ENCODE results near the gene CCT6B. TPM values are rescaled to one million over a fixed set of nuclear protein-coding genes. Genes with fewer than 3 reads are reported as not detected.

CCT6B gene
- total RNA-seq, 1 experiment from 2014 or later, result 1.5 TPM

GRCh38 chr17:34913001-34913400 is 48.3 kb downstream of the CCT6B start:
- H3K4me1 ChIP-seq (ENCODE audit: control insufficient read depth, insufficient read depth, low read length), result no peaks in the 10 kb centered on the region
- in situ Hi-C loops (cut with HindIII; ENCODE audit: low pct_unique_long_range_greater_than_20kb, low sequenced_read_pairs) (no loop called here), intact Hi-C loops (cut with micrococcal nuclease; ENCODE audit: unreplicated experiment) (loop anchor here (10.0 kb wide), 1 partner anchor 62 kb away; no protein-coding TSS in a partner anchor)
- no TSS peak for BruUV-seq (replicated peaks)
- DNase-seq (ENCODE audit: low read depth, low spot score) (no peak), ATAC-seq (no peak)
- H3K9me3 ChIP-seq (ENCODE audit: control insufficient read depth, insufficient read depth, low read depth, low read length), result no peaks in the 10 kb centered on the region
- ChIA-PET CTCF (no interaction called here), POLR2A (no interaction called here)
- no peak overlapping the region for H3K4me3 ChIP-seq (ENCODE audit: low read depth in 2 of 2, low read length in 2 of 2)
- H3K36me3 ChIP-seq (ENCODE audit: control insufficient read depth, insufficient read depth, low read length), result no peaks in the 10 kb centered on the region
- no peak overlapping the region for H3K27ac ChIP-seq (ENCODE audit: low read length)
- no peaks in the 10 kb centered on the region; the same call in 1 of the 2 replicates for H3K27me3 ChIP-seq (ENCODE audit: control insufficient read depth, insufficient read depth, low read length)
- TF ChIP-seq POLR2AphosphoS5 (IDR thresholded peaks at IDR 0.05; ENCODE audit: low read depth, low read length) (no peak), SIN3A (IDR thresholded peaks at IDR 0.05; ENCODE audit: borderline replicate concordance, insufficient read depth, low read depth, low read length) (no peak), TCF7L2 (IDR thresholded peaks at IDR 0.05; ENCODE audit: low read depth, low read length) (no peak), CTCF (IDR thresholded peaks at IDR 0.05) (no peak)
- TF ChIP-seq, protein P1, sequence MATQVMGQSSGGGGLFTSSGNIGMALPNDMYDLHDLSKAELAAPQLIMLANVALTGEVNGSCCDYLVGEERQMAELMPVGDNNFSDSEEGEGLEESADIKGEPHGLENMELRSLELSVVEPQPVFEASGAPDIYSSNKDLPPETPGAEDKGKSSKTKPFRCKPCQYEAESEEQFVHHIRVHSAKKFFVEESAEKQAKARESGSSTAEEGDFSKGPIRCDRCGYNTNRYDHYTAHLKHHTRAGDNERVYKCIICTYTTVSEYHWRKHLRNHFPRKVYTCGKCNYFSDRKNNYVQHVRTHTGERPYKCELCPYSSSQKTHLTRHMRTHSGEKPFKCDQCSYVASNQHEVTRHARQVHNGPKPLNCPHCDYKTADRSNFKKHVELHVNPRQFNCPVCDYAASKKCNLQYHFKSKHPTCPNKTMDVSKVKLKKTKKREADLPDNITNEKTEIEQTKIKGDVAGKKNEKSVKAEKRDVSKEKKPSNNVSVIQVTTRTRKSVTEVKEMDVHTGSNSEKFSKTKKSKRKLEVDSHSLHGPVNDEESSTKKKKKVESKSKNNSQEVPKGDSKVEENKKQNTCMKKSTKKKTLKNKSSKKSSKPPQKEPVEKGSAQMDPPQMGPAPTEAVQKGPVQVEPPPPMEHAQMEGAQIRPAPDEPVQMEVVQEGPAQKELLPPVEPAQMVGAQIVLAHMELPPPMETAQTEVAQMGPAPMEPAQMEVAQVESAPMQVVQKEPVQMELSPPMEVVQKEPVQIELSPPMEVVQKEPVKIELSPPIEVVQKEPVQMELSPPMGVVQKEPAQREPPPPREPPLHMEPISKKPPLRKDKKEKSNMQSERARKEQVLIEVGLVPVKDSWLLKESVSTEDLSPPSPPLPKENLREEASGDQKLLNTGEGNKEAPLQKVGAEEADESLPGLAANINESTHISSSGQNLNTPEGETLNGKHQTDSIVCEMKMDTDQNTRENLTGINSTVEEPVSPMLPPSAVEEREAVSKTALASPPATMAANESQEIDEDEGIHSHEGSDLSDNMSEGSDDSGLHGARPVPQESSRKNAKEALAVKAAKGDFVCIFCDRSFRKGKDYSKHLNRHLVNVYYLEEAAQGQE (IDR thresholded peaks at IDR 0.05; ENCODE audit: insufficient read depth in 1 of 2, low read depth in 2 of 2, low read length in 1 of 2), result no peak

GRCh38 chr17:34909040-34909439 is 52.2 kb downstream of the CCT6B start:
- H3K27ac ChIP-seq (ENCODE audit: low read length), result no peak overlapping the region
- in situ Hi-C loops (cut with HindIII; ENCODE audit: low pct_unique_long_range_greater_than_20kb, low sequenced_read_pairs) (no loop called here), intact Hi-C loops (cut with micrococcal nuclease; ENCODE audit: unreplicated experiment) (no loop called here)
- no peak overlapping the region for H3K4me3 ChIP-seq (ENCODE audit: low read depth in 2 of 2, low read length in 2 of 2)
- H3K4me1 ChIP-seq (ENCODE audit: control insufficient read depth, insufficient read depth, low read length), result no peaks in the 10 kb centered on the region
- no peaks in the 10 kb centered on the region for H3K9me3 ChIP-seq (ENCODE audit: control insufficient read depth, insufficient read depth, low read depth, low read length)
- no TSS peak for BruUV-seq (replicated peaks)
- DNase-seq (ENCODE audit: low read depth, low spot score) (no peak), ATAC-seq (no peak)
- TF ChIP-seq, protein P1 (IDR thresholded peaks at IDR 0.05; ENCODE audit: insufficient read depth in 1 of 2, low read depth in 2 of 2, low read length in 1 of 2), result no peak
- TF ChIP-seq CTCF (IDR thresholded peaks at IDR 0.05) (no peak), TCF7L2 (IDR thresholded peaks at IDR 0.05; ENCODE audit: low read depth, low read length) (no peak), SIN3A (IDR thresholded peaks at IDR 0.05; ENCODE audit: borderline replicate concordance, insufficient read depth, low read depth, low read length) (no peak), POLR2AphosphoS5 (IDR thresholded peaks at IDR 0.05; ENCODE audit: low read depth, low read length) (no peak)
- ChIA-PET POLR2A (no interaction called here), CTCF (no interaction called here)
- H3K27me3 ChIP-seq (ENCODE audit: control insufficient read depth, insufficient read depth, low read length), result peaks cover 6% of the 10 kb centered on the region; the same call in 1 of the 2 replicates
- H3K36me3 ChIP-seq (ENCODE audit: control insufficient read depth, insufficient read depth, low read length), result no peaks in the 10 kb centered on the region

Data from Panc1 (cell line).